Right lobe of liver (tissue), 6 donors: ENCODE measurements around the gene NEDD4L. TPM values are rescaled to one million over a fixed set of nuclear protein-coding genes. Genes with fewer than 3 reads are reported as not detected.

Experiments used
- ATAC-seq, 4 donors: fragments of 200-7000 bp; cut with Tn5 transposase; one replicate each; pipeline ENCODE4 v1.9.1; 2020; ENCODE audit warnings: mild to moderate bottlenecking in 4 of 4, moderate library complexity in 4 of 4
- DNase-seq, 3 donors: peaks; one replicate each; pipeline ENCODE4 v3.0.0-alpha.2; 2020
- H3K27ac ChIP-seq, 3 donors: fragments of 200-600 bp; one replicate each; pipeline ENCODE4 v1.8.0; 2022
- H3K27me3 ChIP-seq, 2 donors: fragments of 200-600 bp; one replicate each; pipeline ENCODE4 v1.8.0; 2022
- H3K36me3 ChIP-seq, 4 donors: fragments of 200-600 bp; sonication (generic) in 1 of 4; one replicate each; pipeline versions ENCODE4 v1.5.1 to v1.8.0; 2017 to 2022; ENCODE audit warnings: control low read depth in 1 of 4
- H3K4me1 ChIP-seq, 4 donors: fragments of 200-600 bp; sonication (generic) in 1 of 4; one replicate each; pipeline versions ENCODE4 v1.5.1 to v1.8.0; 2017 to 2022; ENCODE audit warnings: control low read depth in 1 of 4
- H3K4me3 ChIP-seq, 3 donors: fragments of 200-600 bp; one replicate each; pipeline ENCODE4 v1.8.0; 2022
- H3K9me3 ChIP-seq, 4 donors: fragments of 200-600 bp; sonication (generic) in 1 of 4; one replicate each; pipeline versions ENCODE4 v1.5.1 to v1.8.0; 2017 to 2022; ENCODE audit warnings: control low read depth in 1 of 4
- CTCF ChIP-seq, 4 donors: fragments of 200-600 bp in 3 of 4; fragments of 450-650 bp in 1 of 4; IDR thresholded peaks; one replicate each; pipeline versions ENCODE4 v1.5.1 to v1.8.0; 2016 to 2022; ENCODE audit warnings: antibody characterized with exemption in 4 of 4, mild to moderate bottlenecking in 2 of 4
- POLR2A ChIP-seq: fragments of 450-650 bp; IDR thresholded peaks from one replicate; pipeline ENCODE4 v1.6.1; 2017; ENCODE audit warnings: antibody characterized with exemption, mild to moderate bottlenecking
- WGBS: methylation state at CpG from one replicate; pipeline ENCODE4 v1.1.6; 2018; ENCODE audit warnings: low coverage, low lambda C conversion rate; ENCODE audit not compliant: insufficient coverage; ENCODE audit errors: missing lambda C conversion rate; 5-methylcytosine and 5-hydroxymethylcytosine counted together
- intact Hi-C, 2 donors: fragments of 100-400 bp; cut with DNase I; formaldehyde crosslinking; loops; one replicate each; pipeline versions ENCODE4 v1.11.2 to v1.14.1; 2022
- total RNA-seq, 6 experiments: library from RNA; depleted of rRNA in 2 of 6; stranded (reverse); fragments of >200 nt in 2 of 6; fragmentation: NEBNext Ultra II Directional in 3 of 6; extraction: Animal tissue kit (Norgen Biotek cat#: 25700) in 3 of 6; gene quantifications; one replicate each; pipeline versions ENCODE4 v1.1.0 to v1.2.4, GENCODE V29; 2016 to 2023
- donor health status: DM: no; HTN: yes; CAD: no.
- donor health status: DM: no; HTN: no; CAD: no.
- donor health status: DM: no; HTN: no; CAD: no.
- donor health status: DM: no; HTN: yes; CAD: no.
- donor health status: DM: no; HTN: yes; CAD: no.

NEDD4L gene
- total RNA-seq, 6 experiments from 2014 or later: 21.5 to 41.0 (median 33.2) TPM

- DNase-seq (no peak), ATAC-seq (no peak)
- no peak overlapping the region for H3K27ac ChIP-seq
- H3K9me3 ChIP-seq: no peaks in the 10 kb centered on the region
- H3K4me1 ChIP-seq: no peaks in the 10 kb centered on the region
- H3K27me3 ChIP-seq: no peaks in the 10 kb centered on the region
- no peaks in the 10 kb centered on the region for H3K36me3 ChIP-seq
- intact Hi-C loops: loop anchor here in 1 of 2 donors (5.0 kb wide), 1 partner anchor 150 kb away; no protein-coding TSS in a partner anchor
- no peak for TF ChIP-seq POLR2A
- no peak for TF ChIP-seq CTCF (IDR thresholded peaks at IDR 0.05)
- no peak overlapping the region for H3K4me3 ChIP-seq
Measured at GRCh38 chr18:58037163-58037562, 6.9 kb upstream of the NEDD4L start.

GRCh38 chr18:58038063-58038462 lies 6.0 kb upstream of the NEDD4L start:
- no peaks in the 10 kb centered on the region for H3K9me3 ChIP-seq
- WGBS: 53% methylated on average over 3 of the region's 3 CpGs
- intact Hi-C loops: loop anchor here in 1 of 2 donors (5.0 kb wide), 1 partner anchor 149 kb away; no protein-coding TSS in a partner anchor
- peak in 2 of 4 donors; percentile 13 to 30 for ATAC-seq
- no peak overlapping the region for H3K4me3 ChIP-seq
- no peak overlapping the region for H3K27ac ChIP-seq
- peaks cover 0 to 3% (median 0%) of the 10 kb centered on the region in 4 donors for H3K4me1 ChIP-seq
- no peaks in the 10 kb centered on the region for H3K27me3 ChIP-seq
- TF ChIP-seq CTCF (IDR thresholded peaks at IDR 0.05): no peak
- TF ChIP-seq POLR2A: no peak
- no peaks in the 10 kb centered on the region for H3K36me3 ChIP-seq
- no peak for DNase-seq

- no peak overlapping the region for H3K4me3 ChIP-seq
- H3K4me1 ChIP-seq: peaks cover 0 to 14% (median 0%) of the 10 kb centered on the region in 4 donors
- H3K36me3 ChIP-seq: no peaks in the 10 kb centered on the region
- ATAC-seq (no peak), DNase-seq (no peak)
- no peak for TF ChIP-seq CTCF (IDR thresholded peaks at IDR 0.05)
- no peak for TF ChIP-seq POLR2A
- intact Hi-C loops: loop anchor here in 1 of 2 donors (10.0 kb wide), 1 partner anchor 83 kb away; no protein-coding TSS in a partner anchor
- no peaks in the 10 kb centered on the region for H3K9me3 ChIP-seq
- no peaks in the 10 kb centered on the region for H3K27me3 ChIP-seq
- 43% methylated on average over 4 of the region's 4 CpGs for WGBS
- H3K27ac ChIP-seq: no peak overlapping the region
Measured at GRCh38 chr18:58041633-58042032, 2.4 kb upstream of the NEDD4L start.

GRCh38 chr18:58042826-58043490 lies 1.1 kb upstream of the NEDD4L start:
- no peaks in the 10 kb centered on the region for H3K36me3 ChIP-seq
- TF ChIP-seq POLR2A (no peak), CTCF (IDR thresholded peaks at IDR 0.05) (no peak)
- H3K4me3 ChIP-seq: peak overlapping the region; percentile 61 to 86 (median 81)
- H3K9me3 ChIP-seq: no peaks in the 10 kb centered on the region
- WGBS: 11% methylated on average over 19 of the region's 19 CpGs
- no peaks in the 10 kb centered on the region for H3K27me3 ChIP-seq
- H3K27ac ChIP-seq: peak overlapping the region; percentile 87 to 95 (median 91)
- no peak for ATAC-seq
- H3K4me1 ChIP-seq: peaks cover 0 to 26% (median 0%) of the 10 kb centered on the region in 4 donors
- DNase-seq: no peak
- intact Hi-C loops: loop anchor here in 1 of 2 donors (10.0 kb wide), 1 partner anchor 82 kb away; no protein-coding TSS in a partner anchor
